Endodermal cell (in vitro differentiated cells): Measurements from ENCODE around the gene NANOS1. TPM values are rescaled to one million over a fixed set of nuclear protein-coding genes. Genes with fewer than 3 reads are reported as not detected.

Experiments
- DNase-seq: peaks from one replicate; pipeline ENCODE4 v3.0.0-alpha.2; 2017
- H3K27ac ChIP-seq: 2 replicates; pipeline ENCODE4 v1.5.1; 2013; ENCODE audit warnings: mild to moderate bottlenecking, low read depth, low read length, moderate library complexity
- H3K27me3 ChIP-seq: 2 replicates; pipeline ENCODE4 v1.6.1; 2013; ENCODE audit warnings: mild to moderate bottlenecking, low read length, moderate library complexity; ENCODE audit not compliant: insufficient read depth, control insufficient read depth, poor library complexity, severe bottlenecking
- H3K36me3 ChIP-seq: 2 replicates; pipeline ENCODE4 v1.7.0; 2013; ENCODE audit warnings: mild to moderate bottlenecking, low read length, moderate library complexity; ENCODE audit not compliant: control insufficient read depth, insufficient read depth
- H3K4me1 ChIP-seq: one replicate; pipeline ENCODE4 v1.7.0; 2013; ENCODE audit warnings: low read length; ENCODE audit not compliant: control insufficient read depth, insufficient read depth
- H3K4me3 ChIP-seq: 2 replicates; pipeline ENCODE4 v1.5.1; 2013; ENCODE audit warnings: mild to moderate bottlenecking, low read length, moderate library complexity
- H3K9ac ChIP-seq: 2 replicates; pipeline ENCODE4 v1.6.1; 2013; ENCODE audit warnings: mild to moderate bottlenecking, low read length, moderate library complexity; ENCODE audit not compliant: poor library complexity, severe bottlenecking; ENCODE audit errors: extremely low read depth
- H3K9me3 ChIP-seq: 2 replicates; pipeline ENCODE4 v1.6.1; 2013; ENCODE audit warnings: mild to moderate bottlenecking, low read length, moderate library complexity; ENCODE audit not compliant: control insufficient read depth
- H3K27ac Mint-ChIP-seq: 2 replicates; pipeline ENCODE4 v1.8.0; 2020; ENCODE audit warnings: mixed read lengths
- H3K27me3 Mint-ChIP-seq: 2 replicates; pipeline ENCODE4 v1.8.0; 2021; ENCODE audit warnings: mild to moderate bottlenecking, mixed read lengths; ENCODE audit not compliant: insufficient read depth
- H3K36me3 Mint-ChIP-seq: 2 replicates; pipeline ENCODE4 v1.8.0; 2020; ENCODE audit warnings: low read depth, mixed read lengths
- H3K4me1 Mint-ChIP-seq: 2 replicates; pipeline ENCODE4 v1.8.0; 2020; ENCODE audit warnings: mixed read lengths
- H3K4me3 Mint-ChIP-seq: 2 replicates; pipeline ENCODE4 v1.8.0; 2020; ENCODE audit warnings: mild to moderate bottlenecking, moderate library complexity, mixed read lengths
- H3K9me3 Mint-ChIP-seq: 2 replicates; pipeline ENCODE4 v1.8.0; 2020; ENCODE audit warnings: mild to moderate bottlenecking, mixed read lengths
- WGBS, 2 experiments: methylation state at CpG; one replicate each; pipeline versions ENCODE4 v1.1.5 to v1.1.7; 2013; ENCODE audit warnings: missing lambda C conversion rate in 2 of 2, mixed read lengths in 1 of 2; ENCODE audit not compliant: insufficient coverage in 1 of 2, insufficient read length in 1 of 2; 5-methylcytosine and 5-hydroxymethylcytosine counted together
- total RNA-seq, 2 donors: library from RNA; stranded (reverse); fragmentation: NEBNext Ultra II Directional in 1 of 2; extraction: Animal tissue kit (Norgen Biotek cat#: 25700) in 1 of 2; gene quantifications; 2 replicates in 1 of 2; 3 replicates in 1 of 2; pipeline ENCODE4 v1.2.1, GENCODE V29; 2021
- TF ChIP-seq, protein P1 (sequence below): fragments of 200-600 bp; sonication (generic); conservative IDR thresholded peaks from 2 replicates; pipeline ENCODE4 v1.5.0; 2021; ENCODE audit warnings: antibody characterized with exemption, mild to moderate bottlenecking

NANOS1 gene
- total RNA-seq, 2 donors from 2014 or later, result 0.71 to 1.7 TPM

DNA sequence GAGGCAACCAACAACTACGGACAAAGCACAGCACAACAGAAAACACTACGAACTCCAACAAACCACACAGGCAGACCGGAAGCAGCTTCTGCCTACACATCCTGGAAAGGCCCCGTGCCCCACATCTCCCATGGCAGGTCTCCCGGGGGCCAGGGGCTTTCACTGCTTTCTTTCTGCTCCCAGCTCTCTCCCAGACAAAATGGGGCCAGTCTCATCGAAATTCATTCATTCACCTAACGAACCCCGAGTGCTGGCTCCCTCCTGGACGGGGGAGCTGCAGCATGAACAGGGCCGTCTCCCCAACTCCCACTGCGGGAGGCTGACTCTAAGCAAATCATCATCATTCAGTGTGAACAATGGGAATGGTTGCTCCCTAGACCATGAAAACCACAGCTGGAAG is 47.6 kb upstream of the NANOS1 start:
- H3K27ac Mint-ChIP-seq, result no peak overlapping the region
- DNase-seq, result peak; percentile 39
- H3K9me3 Mint-ChIP-seq, result peaks cover 20% of the 10 kb centered on the region
- no peaks in the 10 kb centered on the region for H3K27me3 Mint-ChIP-seq
- Histone ChIP-seq H3K36me3 (no peaks in the 10 kb centered on the region), H3K27me3 (no peaks in the 10 kb centered on the region), H3K9me3 (peaks cover 11% of the 10 kb centered on the region), H3K9ac (no peak overlapping the region), H3K4me1 (no peaks in the 10 kb centered on the region), H3K4me3 (no peak overlapping the region), H3K27ac (no peak overlapping the region)
- H3K4me3 Mint-ChIP-seq, result no peak overlapping the region
- 89 to 91% methylated on average over 6 to 11 of the region's 11 CpGs for WGBS, 2 experiments
- peaks cover 4% of the 10 kb centered on the region for H3K4me1 Mint-ChIP-seq
- TF ChIP-seq, protein P1, sequence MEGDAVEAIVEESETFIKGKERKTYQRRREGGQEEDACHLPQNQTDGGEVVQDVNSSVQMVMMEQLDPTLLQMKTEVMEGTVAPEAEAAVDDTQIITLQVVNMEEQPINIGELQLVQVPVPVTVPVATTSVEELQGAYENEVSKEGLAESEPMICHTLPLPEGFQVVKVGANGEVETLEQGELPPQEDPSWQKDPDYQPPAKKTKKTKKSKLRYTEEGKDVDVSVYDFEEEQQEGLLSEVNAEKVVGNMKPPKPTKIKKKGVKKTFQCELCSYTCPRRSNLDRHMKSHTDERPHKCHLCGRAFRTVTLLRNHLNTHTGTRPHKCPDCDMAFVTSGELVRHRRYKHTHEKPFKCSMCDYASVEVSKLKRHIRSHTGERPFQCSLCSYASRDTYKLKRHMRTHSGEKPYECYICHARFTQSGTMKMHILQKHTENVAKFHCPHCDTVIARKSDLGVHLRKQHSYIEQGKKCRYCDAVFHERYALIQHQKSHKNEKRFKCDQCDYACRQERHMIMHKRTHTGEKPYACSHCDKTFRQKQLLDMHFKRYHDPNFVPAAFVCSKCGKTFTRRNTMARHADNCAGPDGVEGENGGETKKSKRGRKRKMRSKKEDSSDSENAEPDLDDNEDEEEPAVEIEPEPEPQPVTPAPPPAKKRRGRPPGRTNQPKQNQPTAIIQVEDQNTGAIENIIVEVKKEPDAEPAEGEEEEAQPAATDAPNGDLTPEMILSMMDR, result no peak
- no peaks in the 10 kb centered on the region for H3K36me3 Mint-ChIP-seq

DNA sequence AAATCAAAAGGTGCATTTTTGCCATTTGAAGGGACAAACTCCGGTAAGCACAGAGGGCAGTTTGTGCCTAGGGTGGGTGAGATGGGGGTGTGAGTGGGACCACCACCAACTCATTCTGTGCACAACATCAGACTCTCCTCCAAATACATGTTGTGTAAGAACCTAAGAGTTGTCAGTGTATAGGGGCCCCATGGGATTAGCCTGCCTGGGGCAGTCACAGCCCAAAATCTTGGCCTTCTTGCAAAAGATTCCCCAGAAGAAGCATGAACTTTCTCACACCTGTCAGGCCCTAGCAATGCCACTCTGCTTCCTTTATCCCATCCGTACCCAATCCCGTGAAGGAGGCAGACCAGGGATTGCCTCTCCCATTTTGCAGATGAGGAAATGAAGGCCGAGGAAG is 47.1 kb upstream of the NANOS1 start:
- Mint-ChIP-seq H3K36me3 (no peaks in the 10 kb centered on the region), H3K4me3 (no peak overlapping the region), H3K27ac (no peak overlapping the region), H3K9me3 (peaks cover 20% of the 10 kb centered on the region), H3K4me1 (peaks cover 4% of the 10 kb centered on the region), H3K27me3 (no peaks in the 10 kb centered on the region)
- Histone ChIP-seq H3K9me3 (peaks cover 11% of the 10 kb centered on the region), H3K9ac (no peak overlapping the region), H3K27me3 (no peaks in the 10 kb centered on the region), H3K4me3 (no peak overlapping the region), H3K27ac (no peak overlapping the region), H3K4me1 (no peaks in the 10 kb centered on the region), H3K36me3 (no peaks in the 10 kb centered on the region)
- 79 to 88% methylated on average over 3 to 4 of the region's 4 CpGs for WGBS, 2 experiments
- peak; percentile 23 for DNase-seq
- TF ChIP-seq, protein P1, result no peak

DNA sequence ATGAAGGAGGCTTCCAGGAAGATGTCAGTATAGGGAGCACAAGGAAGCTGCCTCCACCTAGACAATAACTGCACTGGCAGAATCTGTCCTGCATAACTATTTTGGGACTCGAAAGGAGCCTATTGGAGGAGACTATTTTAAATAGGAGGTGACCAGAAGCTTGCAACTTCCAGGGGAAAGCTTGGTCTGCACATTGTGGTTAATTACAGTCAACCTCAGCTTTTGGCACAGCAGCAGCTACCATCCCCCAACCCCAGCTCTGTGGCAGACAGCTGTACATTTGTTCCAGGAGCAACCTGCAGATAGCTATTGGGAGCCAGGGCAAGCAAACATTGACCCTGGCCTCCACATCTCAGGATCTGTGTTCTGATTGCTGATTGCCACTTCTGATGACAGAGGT is 46.3 kb upstream of the NANOS1 start:
- Histone ChIP-seq H3K36me3 (no peaks in the 10 kb centered on the region), H3K9me3 (peaks cover 11% of the 10 kb centered on the region), H3K4me3 (no peak overlapping the region), H3K9ac (no peak overlapping the region), H3K27me3 (no peaks in the 10 kb centered on the region), H3K4me1 (no peaks in the 10 kb centered on the region), H3K27ac (no peak overlapping the region)
- H3K4me1 Mint-ChIP-seq, result peaks cover 4% of the 10 kb centered on the region
- H3K27me3 Mint-ChIP-seq, result no peaks in the 10 kb centered on the region
- H3K4me3 Mint-ChIP-seq, result no peak overlapping the region
- TF ChIP-seq, protein P1, result no peak
- 83 to 93% methylated on average over 1 of the region's 1 CpG for WGBS, 2 experiments
- peaks cover 20% of the 10 kb centered on the region for H3K9me3 Mint-ChIP-seq
- no peak overlapping the region for H3K27ac Mint-ChIP-seq
- no peaks in the 10 kb centered on the region for H3K36me3 Mint-ChIP-seq
- peak; percentile 26 for DNase-seq
